Measurements from ENCODE around the gene EFR3B. TPM values are rescaled to one million over a fixed set of nuclear protein-coding genes. Genes with fewer than 3 reads are reported as not detected.

Gene EFR3B
- polyA plus RNA-seq, 1 experiment: 0.11 TPM

DNA sequence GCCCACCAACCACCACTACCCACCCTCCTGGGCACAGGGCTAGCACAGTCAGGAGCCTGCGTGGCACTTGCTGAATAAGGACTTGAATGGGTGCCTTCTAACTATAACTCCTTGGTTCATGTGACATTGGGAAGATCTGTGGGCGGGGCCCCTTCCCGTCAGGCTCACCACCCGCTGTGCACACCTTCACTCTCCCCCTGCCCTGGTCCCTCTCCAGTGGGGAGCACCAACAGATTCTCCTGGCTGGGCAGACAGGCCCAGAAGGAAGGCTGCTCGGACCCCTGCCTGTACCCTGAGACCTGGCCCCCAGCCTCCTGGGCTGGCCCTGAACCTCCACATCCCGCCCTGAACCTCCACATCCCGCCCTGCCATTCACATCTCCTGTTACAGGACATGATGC, 159.9 kb downstream of the EFR3B start:
- ChIA-PET POLR2A (no interaction called here), CTCF (interaction anchor here (1.5 kb wide), 1 partner anchor 19 kb away, joined by 3 read pairs; no protein-coding TSS in a partner anchor)
- Histone ChIP-seq H3K27me3 (ENCODE audit: control insufficient read depth, insufficient read depth, low read length) (no peaks in the 10 kb centered on the region), H3K4me3 (ENCODE audit: low read depth, low read length) (no peak overlapping the region), H3K36me3 (ENCODE audit: control insufficient read depth, insufficient read depth, low read length) (no peaks in the 10 kb centered on the region)
- TF ChIP-seq CTCF (IDR thresholded peaks at IDR 0.05; ENCODE audit: insufficient read depth, low read depth, low read length): no peak
- no peak for DNase-seq (ENCODE audit: low read depth)

GRCh38 chr2:25202275-25202674, 160.4 kb downstream of the EFR3B start:
- DNase-seq (ENCODE audit: low read depth): no peak
- H3K4me3 ChIP-seq (ENCODE audit: low read depth, low read length): no peak overlapping the region
- H3K36me3 ChIP-seq (ENCODE audit: control insufficient read depth, insufficient read depth, low read length): no peaks in the 10 kb centered on the region
- CTCF ChIA-PET: no interaction called here
- TF ChIP-seq CTCF (IDR thresholded peaks at IDR 0.05; ENCODE audit: insufficient read depth, low read depth, low read length): no peak
- no peaks in the 10 kb centered on the region for H3K27me3 ChIP-seq (ENCODE audit: control insufficient read depth, insufficient read depth, low read length)
- POLR2A ChIA-PET: no interaction called here

DNA sequence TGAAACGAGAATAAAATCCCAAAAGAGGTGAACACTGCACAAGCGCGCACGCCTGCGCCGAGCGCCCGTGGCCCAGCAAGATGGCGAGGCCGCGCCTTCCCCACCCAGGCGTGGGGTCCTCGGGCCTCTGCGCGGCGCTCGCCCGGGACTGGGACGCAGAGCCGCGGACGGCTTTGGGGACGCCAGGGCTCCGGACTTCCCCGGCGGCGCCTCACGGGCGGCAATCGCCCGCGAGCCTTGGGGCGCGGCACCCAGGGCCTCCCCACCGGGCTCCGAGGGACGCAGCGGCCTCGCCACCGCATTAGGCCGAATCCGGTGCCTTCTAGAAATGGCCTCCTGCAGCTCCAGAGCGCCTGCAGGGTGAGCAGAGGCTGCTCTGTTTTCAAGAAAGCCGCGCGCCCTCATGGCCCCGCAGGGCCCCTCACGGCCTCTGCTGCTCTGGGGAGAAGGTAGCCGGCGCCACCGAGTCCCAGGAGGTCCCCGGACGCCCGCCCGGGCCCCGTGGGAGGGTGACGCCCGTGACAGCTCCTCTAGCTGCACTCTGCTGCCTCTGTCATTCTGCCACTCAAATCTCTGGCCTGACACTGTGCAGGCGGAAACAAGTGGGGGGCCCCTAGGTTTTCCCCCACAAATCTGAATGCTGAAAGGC, 162.4 kb downstream of the EFR3B start:
- Histone ChIP-seq H3K36me3 (ENCODE audit: control insufficient read depth, insufficient read depth, low read length) (no peaks in the 10 kb centered on the region), H3K27me3 (ENCODE audit: control insufficient read depth, insufficient read depth, low read length) (no peaks in the 10 kb centered on the region), H3K4me3 (ENCODE audit: low read depth, low read length) (no peak overlapping the region)
- TF ChIP-seq CTCF (IDR thresholded peaks at IDR 0.05; ENCODE audit: insufficient read depth, low read depth, low read length): no peak
- POLR2A ChIA-PET: no interaction called here
- CTCF ChIA-PET: interaction anchor here (1.2 kb wide), 1 partner anchor 8 kb away, joined by 3 read pairs; no protein-coding TSS in a partner anchor
- no peak for DNase-seq (ENCODE audit: low read depth)

DNA sequence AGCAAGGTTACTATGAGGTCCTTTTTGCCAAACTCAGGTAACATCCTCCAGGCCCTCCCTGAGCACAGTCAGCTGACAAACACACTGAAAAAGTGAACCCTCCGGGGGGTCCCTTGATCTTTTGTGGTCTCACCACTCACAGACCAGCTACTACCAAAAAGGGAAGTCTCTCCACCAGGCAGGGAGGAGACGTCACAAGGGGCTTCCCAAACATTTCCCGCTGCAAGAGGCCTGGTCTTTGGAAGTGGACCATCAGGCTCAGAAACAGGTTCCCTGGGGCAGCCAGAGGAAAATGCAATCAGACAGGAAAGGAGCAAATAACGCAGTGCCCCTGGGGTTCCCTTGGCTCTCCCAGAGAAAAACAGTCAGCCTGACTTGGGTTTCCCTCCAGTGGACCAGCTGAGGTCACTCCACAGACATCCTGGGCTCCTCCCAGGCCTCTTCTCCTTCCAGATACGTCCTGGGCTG, 165.2 kb downstream of the EFR3B start:
- ChIA-PET POLR2A (no interaction called here), CTCF (interaction anchor here (0.8 to 3.4 kb wide), 4 partner anchors 10 to 22 kb away, joined by 3 to 16 read pairs (median 9); no protein-coding TSS in a partner anchor)
- DNase-seq (ENCODE audit: low read depth): no peak
- H3K4me3 ChIP-seq (ENCODE audit: low read depth, low read length): no peak overlapping the region
- H3K36me3 ChIP-seq (ENCODE audit: control insufficient read depth, insufficient read depth, low read length): no peaks in the 10 kb centered on the region
- H3K27me3 ChIP-seq (ENCODE audit: control insufficient read depth, insufficient read depth, low read length): no peaks in the 10 kb centered on the region
- TF ChIP-seq CTCF (IDR thresholded peaks at IDR 0.05; ENCODE audit: insufficient read depth, low read depth, low read length): no peak

Small RNA genes within 50 kb of the gene (small RNA-seq; reads per million reads assigned to genes)
- gene RF00019 (ENCODE audit: insufficient read length, low read depth, low replicate concordance) (not detected), gene RN7SL856P (ENCODE audit: insufficient read length, low read depth, low replicate concordance) (not detected)

Other genes with a start within 250 kb of the EFR3B start
- gene PTRHD1, start 248.7 kb upstream of the EFR3B start, polyA plus RNA-seq (2011; rRNA removed): 44.5 and 59.2 TPM in 2 replicates
- gene CENPO, start 248.7 kb upstream of the EFR3B start, polyA plus RNA-seq (2011; rRNA removed): 18.2 and 19.4 TPM in 2 replicates
- gene ADCY3, start 121.8 kb upstream of the EFR3B start, polyA plus RNA-seq (2011; rRNA removed): 43.2 and 73.3 TPM in 2 replicates
- 2.3 and 3.4 TPM in 2 replicates for gene DNAJC27, start 70.1 kb upstream of the EFR3B start, polyA plus RNA-seq (2011; rRNA removed)
- 0.27 and 0.43 TPM in 2 replicates for gene POMC, start 126.5 kb downstream of the EFR3B start, polyA plus RNA-seq (2011; rRNA removed)

All from BJ (cell line).